ENCODE measurements around the gene PTBP2. TPM values are rescaled to one million over a fixed set of nuclear protein-coding genes. Genes with fewer than 3 reads are reported as not detected.

The PTBP2 gene
- total RNA-seq, 1 experiment from 2014 or later = 13.2 TPM

DNA sequence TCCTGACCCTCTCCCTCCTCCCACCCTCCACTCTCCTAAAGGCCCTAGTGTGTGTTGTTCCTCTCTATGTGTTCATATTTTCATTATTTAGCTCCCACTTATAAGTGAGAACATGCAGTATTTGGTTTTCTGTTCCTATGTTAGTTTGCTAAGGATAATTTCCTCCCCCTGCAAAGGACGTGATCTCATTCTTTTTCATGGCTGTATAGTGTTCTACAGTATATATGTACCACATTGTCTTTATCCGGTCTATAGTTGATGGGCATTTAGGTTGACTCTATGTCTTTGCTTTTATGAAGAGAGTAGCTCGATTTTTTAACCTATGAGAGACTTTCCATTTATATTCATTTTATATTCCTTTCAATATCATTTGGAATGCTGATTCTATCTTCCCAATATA, 7.9 kb upstream of the PTBP2 start:
- intact Hi-C loops (cut with micrococcal nuclease) = no loop called here
- Histone ChIP-seq H3K9me3 (ENCODE audit: control insufficient read depth in 1 of 2, insufficient read depth in 1 of 2, low read depth in 1 of 2, low read length in 2 of 2) (no peaks in the 10 kb centered on the region), H3K79me2 (ENCODE audit: insufficient read depth, low read length) (no peaks in the 10 kb centered on the region), H3K36me3 (ENCODE audit: control insufficient read depth in 1 of 2, insufficient read depth in 2 of 2, low read length in 2 of 2) (no peaks in the 10 kb centered on the region), H3K27ac (ENCODE audit: low read depth, low read length) (no peak overlapping the region), H3K27me3 (ENCODE audit: insufficient read depth, low read length) (no peaks in the 10 kb centered on the region), H3K4me1 (ENCODE audit: control insufficient read depth in 1 of 2, insufficient read depth in 2 of 2, low read length in 2 of 2) (no peaks in the 10 kb centered on the region), H3K9me2 (ENCODE audit: insufficient read depth) (no peaks in the 10 kb centered on the region), H3K9ac (ENCODE audit: low read length) (no peak overlapping the region), H4K20me1 (ENCODE audit: insufficient read depth) (no peaks in the 10 kb centered on the region), H2AFZ (ENCODE audit: low read depth, low read length, poor library complexity, severe bottlenecking) (no peak overlapping the region), H3K4me2 (ENCODE audit: low read length) (no peak overlapping the region), H3K4me3 (replicated peaks in 1 of 2; ENCODE audit: low read depth in 1 of 2, low read length in 2 of 2) (no peak overlapping the region)
- ATAC-seq (no peak), DNase-seq (ENCODE audit: low read depth, low spot score) (no peak)
- BruUV-seq (replicated peaks) = no TSS peak
- CTCF ChIA-PET = no interaction called here
- POLR2A ChIA-PET = no interaction called here
- no peak for TF ChIP-seq TCF7L2 (IDR thresholded peaks at IDR 0.05; ENCODE audit: borderline replicate concordance, extremely low read depth, insufficient read depth, insufficient read length)
- TF ChIP-seq CBX3 (IDR thresholded peaks at IDR 0.05; ENCODE audit: low read depth) = no peak
- TF ChIP-seq SRF (IDR thresholded peaks at IDR 0.05; ENCODE audit: low read depth) = no peak
- TF ChIP-seq, protein P1, sequence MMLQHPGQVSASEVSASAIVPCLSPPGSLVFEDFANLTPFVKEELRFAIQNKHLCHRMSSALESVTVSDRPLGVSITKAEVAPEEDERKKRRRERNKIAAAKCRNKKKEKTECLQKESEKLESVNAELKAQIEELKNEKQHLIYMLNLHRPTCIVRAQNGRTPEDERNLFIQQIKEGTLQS (IDR thresholded peaks at IDR 0.05) = no peak
- no peak for TF ChIP-seq SIN3A (IDR thresholded peaks at IDR 0.05; ENCODE audit: low read depth)
- TF ChIP-seq, protein P2, sequence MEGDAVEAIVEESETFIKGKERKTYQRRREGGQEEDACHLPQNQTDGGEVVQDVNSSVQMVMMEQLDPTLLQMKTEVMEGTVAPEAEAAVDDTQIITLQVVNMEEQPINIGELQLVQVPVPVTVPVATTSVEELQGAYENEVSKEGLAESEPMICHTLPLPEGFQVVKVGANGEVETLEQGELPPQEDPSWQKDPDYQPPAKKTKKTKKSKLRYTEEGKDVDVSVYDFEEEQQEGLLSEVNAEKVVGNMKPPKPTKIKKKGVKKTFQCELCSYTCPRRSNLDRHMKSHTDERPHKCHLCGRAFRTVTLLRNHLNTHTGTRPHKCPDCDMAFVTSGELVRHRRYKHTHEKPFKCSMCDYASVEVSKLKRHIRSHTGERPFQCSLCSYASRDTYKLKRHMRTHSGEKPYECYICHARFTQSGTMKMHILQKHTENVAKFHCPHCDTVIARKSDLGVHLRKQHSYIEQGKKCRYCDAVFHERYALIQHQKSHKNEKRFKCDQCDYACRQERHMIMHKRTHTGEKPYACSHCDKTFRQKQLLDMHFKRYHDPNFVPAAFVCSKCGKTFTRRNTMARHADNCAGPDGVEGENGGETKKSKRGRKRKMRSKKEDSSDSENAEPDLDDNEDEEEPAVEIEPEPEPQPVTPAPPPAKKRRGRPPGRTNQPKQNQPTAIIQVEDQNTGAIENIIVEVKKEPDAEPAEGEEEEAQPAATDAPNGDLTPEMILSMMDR (IDR thresholded peaks at IDR 0.05 in 2 of 3, conservative IDR thresholded peaks at IDR 0.05 in 1 of 3; ENCODE audit: borderline replicate concordance in 1 of 3, insufficient read depth in 1 of 3, low read depth in 2 of 3, low read length in 2 of 3) = no peak
- no peak for TF ChIP-seq EZH2 (IDR thresholded peaks at IDR 0.05)
- TF ChIP-seq ELF1 (IDR thresholded peaks at IDR 0.05; ENCODE audit: borderline replicate concordance, low read depth) = no peak
- no peak for TF ChIP-seq JUND (IDR thresholded peaks at IDR 0.05)
- no peak for TF ChIP-seq FOSL1 (IDR thresholded peaks at IDR 0.05; ENCODE audit: low read depth)
- TF ChIP-seq ZFX (IDR thresholded peaks at IDR 0.05) = no peak
- no peak for TF ChIP-seq EZH2phosphoT487 (IDR thresholded peaks at IDR 0.05; ENCODE audit: borderline replicate concordance)
- TF ChIP-seq CEBPB (IDR thresholded peaks at IDR 0.05; ENCODE audit: low read depth) = no peak
- no peak for TF ChIP-seq POLR2AphosphoS5 (IDR thresholded peaks at IDR 0.05; ENCODE audit: low read depth, low read length)
- TF ChIP-seq ZNF274 (IDR thresholded peaks at IDR 0.05; ENCODE audit: low read depth, low read length) = no peak
- TF ChIP-seq YY1 (IDR thresholded peaks at IDR 0.05; ENCODE audit: extremely low read depth, insufficient replicate concordance, low read depth, low read length) = no peak
- RAD21 ChIA-PET (ENCODE audit: low non-redundant PET in 1 of 2, low total read pairs in 2 of 2, uncharacterized antibody in 2 of 2, unreplicated experiment in 2 of 2) = no interaction called here

Measured in HCT116 (cell line).